Neural cell (in vitro differentiated cells): ENCODE data around the gene HOXC11. TPM values are rescaled to one million over a fixed set of nuclear protein-coding genes. Genes with fewer than 3 reads are reported as not detected.

Source experiments
- H2AFZ ChIP-seq: fragments of 200-600, 300-800 bp; sonication (generic), shearing (Covaris generic); 2 replicates; pipeline ENCODE4 v1.6.0; 2014; ENCODE audit warnings: low read depth, mild to moderate bottlenecking, antibody characterized with exemption, low read length, moderate library complexity
- H3F3A ChIP-seq: fragments of 200-600 bp; shearing (Covaris generic); 2 replicates; pipeline ENCODE4 v1.6.1; 2016; ENCODE audit warnings: mild to moderate bottlenecking, moderate library complexity, mixed read lengths, antibody characterized with exemption, low read length; ENCODE audit not compliant: insufficient read depth, poor library complexity, severe bottlenecking
- H3K27ac ChIP-seq: fragments of 200-600, 300-800 bp; sonication (generic), shearing (Covaris generic); 2 replicates; pipeline ENCODE4 v1.5.1; 2014; ENCODE audit warnings: mild to moderate bottlenecking, low read length, moderate library complexity
- H3K27me3 ChIP-seq: fragments of 300-800, 200-600 bp; sonication (generic), shearing (Covaris generic); 2 replicates; pipeline ENCODE4 v1.6.0; 2014; ENCODE audit warnings: mild to moderate bottlenecking, low read depth, low read length, moderate library complexity; ENCODE audit not compliant: insufficient read depth
- H3K36me3 ChIP-seq: fragments of 300-800, 200-600 bp; sonication (generic), shearing (Covaris generic); 2 replicates; pipeline ENCODE4 v1.5.1; 2014; ENCODE audit warnings: mild to moderate bottlenecking, antibody characterized with exemption, low read length, moderate library complexity; ENCODE audit not compliant: insufficient read depth
- H3K4me2 ChIP-seq: fragments of 300-800, 200-600 bp; sonication (generic), shearing (Covaris generic); 2 replicates; pipeline ENCODE4 v1.6.0; 2014; ENCODE audit warnings: mild to moderate bottlenecking, low read length
- H3K4me3 ChIP-seq: fragments of 300-800, 200-600 bp; sonication (generic), shearing (Covaris generic); 2 replicates; pipeline ENCODE4 v1.5.1; 2014; ENCODE audit warnings: mild to moderate bottlenecking, low read length, moderate library complexity
- H3K79me2 ChIP-seq: fragments of 200-600 bp; shearing (Covaris generic); replicated peaks from 2 replicates; pipeline ENCODE4 v1.6.0; 2014; ENCODE audit warnings: mild to moderate bottlenecking, low read length, moderate library complexity; ENCODE audit not compliant: insufficient read depth
- H3K9ac ChIP-seq: fragments of 300-800, 200-600 bp; sonication (generic), shearing (Covaris generic); 2 replicates; pipeline ENCODE4 v1.6.1; 2016; ENCODE audit warnings: mild to moderate bottlenecking, low read length, mixed read lengths
- H3K9me2 ChIP-seq: fragments of 200-600 bp; shearing (Covaris generic); 2 replicates; pipeline ENCODE4 v1.6.1; 2016; ENCODE audit warnings: mild to moderate bottlenecking, low read length, mixed read lengths; ENCODE audit not compliant: insufficient read depth
- H3K9me3 ChIP-seq: fragments of 200-600, 300-800 bp; sonication (generic), shearing (Covaris generic); 2 replicates; pipeline ENCODE4 v1.6.1; 2016; ENCODE audit warnings: mild to moderate bottlenecking, mixed run types, low read length, moderate library complexity, mixed read lengths
- H4K20me1 ChIP-seq: fragments of 200-600 bp; shearing (Covaris generic); 2 replicates; pipeline ENCODE4 v1.6.1; 2016; ENCODE audit warnings: mild to moderate bottlenecking, mixed run types; ENCODE audit not compliant: insufficient read depth
- EP300 ChIP-seq: fragments of 450-650 bp; conservative IDR thresholded peaks from 2 replicates; pipeline ENCODE4 v1.6.1; 2014; ENCODE audit warnings: antibody characterized with exemption, mild to moderate bottlenecking, moderate library complexity; ENCODE audit not compliant: poor library complexity, severe bottlenecking
- EZH2 ChIP-seq: fragments of 200-600, 300-800 bp; shearing (Covaris generic), sonication (generic); IDR thresholded peaks from 2 replicates; pipeline ENCODE4 v1.6.1; 2014; ENCODE audit warnings: antibody characterized with exemption, low read length, borderline replicate concordance, mild to moderate bottlenecking; ENCODE audit not compliant: insufficient read depth, poor library complexity, severe bottlenecking
- MXI1 ChIP-seq: fragments of 450-650 bp; conservative IDR thresholded peaks from 2 replicates; pipeline ENCODE4 v1.6.1; 2014; ENCODE audit warnings: antibody characterized with exemption, mild to moderate bottlenecking; ENCODE audit not compliant: poor library complexity, severe bottlenecking
- POLR2AphosphoS5 ChIP-seq: IDR thresholded peaks from 2 replicates; pipeline ENCODE4 v1.6.1; 2012
- RAD21 ChIP-seq: fragments of 450-650 bp; conservative IDR thresholded peaks from 2 replicates; pipeline ENCODE4 v1.6.1; 2014; ENCODE audit warnings: antibody characterized with exemption, mild to moderate bottlenecking, moderate library complexity
- SMC3 ChIP-seq: fragments of 450-650 bp; conservative IDR thresholded peaks from 2 replicates; pipeline ENCODE4 v1.6.1; 2014; ENCODE audit warnings: antibody characterized with exemption, mild to moderate bottlenecking, moderate library complexity; ENCODE audit not compliant: poor library complexity
- TAF1 ChIP-seq: IDR thresholded peaks from 2 replicates; pipeline ENCODE4 v1.6.1; 2012; ENCODE audit warnings: low read depth
- polyA plus RNA-seq: library from polyadenylated mRNA; depleted of rRNA; stranded (reverse); fragments of >200 nt; gene quantifications from 2 replicates; pipeline ENCODE4 v1.2.3, GENCODE V29; 2014
- TF ChIP-seq, protein P1 (sequence below): IDR thresholded peaks from 2 replicates; pipeline ENCODE4 v1.6.1; 2012; ENCODE audit warnings: borderline replicate concordance
- TF ChIP-seq, protein P2 (sequence below): fragments of 450-650 bp; IDR thresholded peaks from 2 replicates; pipeline ENCODE4 v1.5.1; 2014; ENCODE audit warnings: antibody characterized with exemption, mild to moderate bottlenecking, moderate library complexity; ENCODE audit not compliant: poor library complexity, severe bottlenecking

The HOXC11 gene
- polyA plus RNA-seq, 1 donor from 2014 or later, result not detected

DNA sequence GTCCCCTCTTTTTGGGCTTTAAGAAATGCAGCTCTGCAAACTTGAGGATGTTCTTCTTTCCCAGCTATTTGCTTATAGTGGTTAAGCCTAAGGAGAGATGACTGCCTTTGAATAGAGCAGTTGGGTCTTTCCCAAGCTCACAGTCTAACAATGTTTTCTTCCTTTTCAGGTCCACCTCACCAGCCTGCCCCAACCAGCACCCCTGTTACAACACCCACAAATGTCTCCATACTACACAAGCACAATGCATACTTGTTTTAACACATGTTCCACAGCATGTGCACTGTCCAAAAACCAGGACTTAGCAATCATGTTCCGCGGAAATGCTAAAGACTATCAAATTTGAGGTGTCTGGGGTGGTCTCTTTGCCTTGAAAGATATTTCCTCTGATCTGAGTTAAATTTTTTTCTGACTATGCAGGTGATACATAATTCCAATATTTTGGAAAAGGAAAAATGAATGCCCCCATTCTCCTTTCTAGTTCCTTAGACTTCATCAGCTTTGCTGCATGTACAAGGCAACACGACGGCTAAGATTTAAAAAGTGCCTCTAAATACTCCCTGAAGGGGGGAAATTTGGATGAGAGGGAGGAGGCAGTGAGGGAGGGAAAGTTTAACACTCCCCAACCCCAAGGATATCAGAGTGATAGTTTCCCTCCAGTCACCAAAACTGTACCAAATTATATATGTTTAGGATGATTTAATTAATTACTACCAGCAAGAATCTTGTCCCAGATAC, 40.9 kb upstream of the HOXC11 start:
- no peak overlapping the region for H2AFZ ChIP-seq
- H3K36me3 ChIP-seq, result no peaks in the 10 kb centered on the region
- H3K27ac ChIP-seq, result no peak overlapping the region
- no peak overlapping the region for H3K4me3 ChIP-seq
- H3K27me3 ChIP-seq, result peaks cover 100% of the 10 kb centered on the region
- no peak for TF ChIP-seq EP300
- TF ChIP-seq EZH2, result no peak
- no peak for TF ChIP-seq TAF1
- TF ChIP-seq, protein P1, sequence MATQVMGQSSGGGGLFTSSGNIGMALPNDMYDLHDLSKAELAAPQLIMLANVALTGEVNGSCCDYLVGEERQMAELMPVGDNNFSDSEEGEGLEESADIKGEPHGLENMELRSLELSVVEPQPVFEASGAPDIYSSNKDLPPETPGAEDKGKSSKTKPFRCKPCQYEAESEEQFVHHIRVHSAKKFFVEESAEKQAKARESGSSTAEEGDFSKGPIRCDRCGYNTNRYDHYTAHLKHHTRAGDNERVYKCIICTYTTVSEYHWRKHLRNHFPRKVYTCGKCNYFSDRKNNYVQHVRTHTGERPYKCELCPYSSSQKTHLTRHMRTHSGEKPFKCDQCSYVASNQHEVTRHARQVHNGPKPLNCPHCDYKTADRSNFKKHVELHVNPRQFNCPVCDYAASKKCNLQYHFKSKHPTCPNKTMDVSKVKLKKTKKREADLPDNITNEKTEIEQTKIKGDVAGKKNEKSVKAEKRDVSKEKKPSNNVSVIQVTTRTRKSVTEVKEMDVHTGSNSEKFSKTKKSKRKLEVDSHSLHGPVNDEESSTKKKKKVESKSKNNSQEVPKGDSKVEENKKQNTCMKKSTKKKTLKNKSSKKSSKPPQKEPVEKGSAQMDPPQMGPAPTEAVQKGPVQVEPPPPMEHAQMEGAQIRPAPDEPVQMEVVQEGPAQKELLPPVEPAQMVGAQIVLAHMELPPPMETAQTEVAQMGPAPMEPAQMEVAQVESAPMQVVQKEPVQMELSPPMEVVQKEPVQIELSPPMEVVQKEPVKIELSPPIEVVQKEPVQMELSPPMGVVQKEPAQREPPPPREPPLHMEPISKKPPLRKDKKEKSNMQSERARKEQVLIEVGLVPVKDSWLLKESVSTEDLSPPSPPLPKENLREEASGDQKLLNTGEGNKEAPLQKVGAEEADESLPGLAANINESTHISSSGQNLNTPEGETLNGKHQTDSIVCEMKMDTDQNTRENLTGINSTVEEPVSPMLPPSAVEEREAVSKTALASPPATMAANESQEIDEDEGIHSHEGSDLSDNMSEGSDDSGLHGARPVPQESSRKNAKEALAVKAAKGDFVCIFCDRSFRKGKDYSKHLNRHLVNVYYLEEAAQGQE, result no peak
- TF ChIP-seq, protein P2, sequence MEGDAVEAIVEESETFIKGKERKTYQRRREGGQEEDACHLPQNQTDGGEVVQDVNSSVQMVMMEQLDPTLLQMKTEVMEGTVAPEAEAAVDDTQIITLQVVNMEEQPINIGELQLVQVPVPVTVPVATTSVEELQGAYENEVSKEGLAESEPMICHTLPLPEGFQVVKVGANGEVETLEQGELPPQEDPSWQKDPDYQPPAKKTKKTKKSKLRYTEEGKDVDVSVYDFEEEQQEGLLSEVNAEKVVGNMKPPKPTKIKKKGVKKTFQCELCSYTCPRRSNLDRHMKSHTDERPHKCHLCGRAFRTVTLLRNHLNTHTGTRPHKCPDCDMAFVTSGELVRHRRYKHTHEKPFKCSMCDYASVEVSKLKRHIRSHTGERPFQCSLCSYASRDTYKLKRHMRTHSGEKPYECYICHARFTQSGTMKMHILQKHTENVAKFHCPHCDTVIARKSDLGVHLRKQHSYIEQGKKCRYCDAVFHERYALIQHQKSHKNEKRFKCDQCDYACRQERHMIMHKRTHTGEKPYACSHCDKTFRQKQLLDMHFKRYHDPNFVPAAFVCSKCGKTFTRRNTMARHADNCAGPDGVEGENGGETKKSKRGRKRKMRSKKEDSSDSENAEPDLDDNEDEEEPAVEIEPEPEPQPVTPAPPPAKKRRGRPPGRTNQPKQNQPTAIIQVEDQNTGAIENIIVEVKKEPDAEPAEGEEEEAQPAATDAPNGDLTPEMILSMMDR, result no peak
- no peak for TF ChIP-seq SMC3
- no peak for TF ChIP-seq MXI1
- no peak for TF ChIP-seq RAD21
- no peaks in the 10 kb centered on the region for H3K9me2 ChIP-seq
- no peaks in the 10 kb centered on the region for H4K20me1 ChIP-seq
- no peaks in the 10 kb centered on the region for H3K79me2 ChIP-seq
- no peaks in the 10 kb centered on the region for H3F3A ChIP-seq
- no peak overlapping the region for H3K4me2 ChIP-seq
- no peaks in the 10 kb centered on the region for H3K9me3 ChIP-seq
- H3K9ac ChIP-seq, result no peak overlapping the region

GRCh38 chr12:53932915-53933314, 40.0 kb upstream of the HOXC11 start:
- Histone ChIP-seq H3K9me2 (no peaks in the 10 kb centered on the region), H3K27me3 (peaks cover 100% of the 10 kb centered on the region), H3K9ac (no peak overlapping the region), H3F3A (no peaks in the 10 kb centered on the region), H3K27ac (no peak overlapping the region), H3K4me2 (no peak overlapping the region), H3K36me3 (no peaks in the 10 kb centered on the region), H4K20me1 (no peaks in the 10 kb centered on the region), H3K79me2 (no peaks in the 10 kb centered on the region), H2AFZ (no peak overlapping the region), H3K4me3 (no peak overlapping the region), H3K9me3 (no peaks in the 10 kb centered on the region)
- TF ChIP-seq EP300 (no peak), EZH2 (no peak), POLR2AphosphoS5 (no peak), MXI1 (no peak), SMC3 (no peak), RAD21 (no peak), TAF1 (no peak)
- TF ChIP-seq, protein P1, result no peak
- TF ChIP-seq, protein P2, result no peak
